Measurements from ENCODE around the gene METTL13.
A peak's percentile ranks its signal among the peaks of the same experiment; 100 is the strongest.

The METTL13 gene

DNA sequence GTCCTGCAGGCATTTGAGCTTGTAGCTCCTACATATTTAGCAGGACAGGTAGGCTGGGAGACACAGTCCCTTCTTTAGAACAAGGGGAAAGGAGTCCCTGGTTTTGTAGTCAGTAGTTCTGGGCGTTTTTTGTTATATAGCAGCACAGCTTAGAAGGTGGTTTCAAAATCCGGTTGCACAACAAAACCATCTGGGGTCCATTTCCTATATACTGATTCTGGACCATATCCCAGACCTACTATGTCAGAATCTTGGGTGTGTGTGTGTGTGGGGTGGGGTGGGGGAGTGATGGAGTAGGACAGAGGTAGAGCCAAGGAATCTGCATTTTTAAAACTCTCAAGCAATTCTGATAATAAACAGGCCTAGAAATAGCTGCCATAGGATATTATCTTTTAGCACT lies 21.6 kb downstream of the METTL13 start:
- in situ Hi-C loops (cut with MboI; ENCODE audit: low sequenced_read_pairs, unreplicated experiment), result loop anchor here (10.0 kb wide), 1 partner anchor 182 kb away; no protein-coding TSS in a partner anchor

GRCh38 chr1:171803461-171804022 lies 22.1 kb downstream of the METTL13 start:
- DNase-seq (ENCODE audit: low spot score), result no peak
- in situ Hi-C loops (cut with MboI; ENCODE audit: low sequenced_read_pairs, unreplicated experiment), result loop anchor here (10.0 kb wide), 1 partner anchor 181 kb away; no protein-coding TSS in a partner anchor
- TF ChIP-seq, protein P1, sequence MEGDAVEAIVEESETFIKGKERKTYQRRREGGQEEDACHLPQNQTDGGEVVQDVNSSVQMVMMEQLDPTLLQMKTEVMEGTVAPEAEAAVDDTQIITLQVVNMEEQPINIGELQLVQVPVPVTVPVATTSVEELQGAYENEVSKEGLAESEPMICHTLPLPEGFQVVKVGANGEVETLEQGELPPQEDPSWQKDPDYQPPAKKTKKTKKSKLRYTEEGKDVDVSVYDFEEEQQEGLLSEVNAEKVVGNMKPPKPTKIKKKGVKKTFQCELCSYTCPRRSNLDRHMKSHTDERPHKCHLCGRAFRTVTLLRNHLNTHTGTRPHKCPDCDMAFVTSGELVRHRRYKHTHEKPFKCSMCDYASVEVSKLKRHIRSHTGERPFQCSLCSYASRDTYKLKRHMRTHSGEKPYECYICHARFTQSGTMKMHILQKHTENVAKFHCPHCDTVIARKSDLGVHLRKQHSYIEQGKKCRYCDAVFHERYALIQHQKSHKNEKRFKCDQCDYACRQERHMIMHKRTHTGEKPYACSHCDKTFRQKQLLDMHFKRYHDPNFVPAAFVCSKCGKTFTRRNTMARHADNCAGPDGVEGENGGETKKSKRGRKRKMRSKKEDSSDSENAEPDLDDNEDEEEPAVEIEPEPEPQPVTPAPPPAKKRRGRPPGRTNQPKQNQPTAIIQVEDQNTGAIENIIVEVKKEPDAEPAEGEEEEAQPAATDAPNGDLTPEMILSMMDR (IDR thresholded peaks at IDR 0.05; ENCODE audit: borderline replicate concordance, control extremely low read depth, extremely low read depth, insufficient read depth, missing control alignments), result no peak

More for the DNA sequence above, 21.6 kb downstream of the METTL13 start:
- TF ChIP-seq, protein P1 (IDR thresholded peaks at IDR 0.05; ENCODE audit: borderline replicate concordance, control extremely low read depth, extremely low read depth, insufficient read depth, missing control alignments), result no peak
- no peak for DNase-seq (ENCODE audit: low spot score)

GRCh38 chr1:171805395-171806115 lies 24.1 kb downstream of the METTL13 start:
- TF ChIP-seq, protein P1 (IDR thresholded peaks at IDR 0.05; ENCODE audit: borderline replicate concordance, control extremely low read depth, extremely low read depth, insufficient read depth, missing control alignments), result no peak
- peak; percentile 40 for DNase-seq (ENCODE audit: low spot score)
- in situ Hi-C loops (cut with MboI; ENCODE audit: low sequenced_read_pairs, unreplicated experiment), result loop anchor here (10.0 kb wide), 1 partner anchor 179 kb away; no protein-coding TSS in a partner anchor

DNA sequence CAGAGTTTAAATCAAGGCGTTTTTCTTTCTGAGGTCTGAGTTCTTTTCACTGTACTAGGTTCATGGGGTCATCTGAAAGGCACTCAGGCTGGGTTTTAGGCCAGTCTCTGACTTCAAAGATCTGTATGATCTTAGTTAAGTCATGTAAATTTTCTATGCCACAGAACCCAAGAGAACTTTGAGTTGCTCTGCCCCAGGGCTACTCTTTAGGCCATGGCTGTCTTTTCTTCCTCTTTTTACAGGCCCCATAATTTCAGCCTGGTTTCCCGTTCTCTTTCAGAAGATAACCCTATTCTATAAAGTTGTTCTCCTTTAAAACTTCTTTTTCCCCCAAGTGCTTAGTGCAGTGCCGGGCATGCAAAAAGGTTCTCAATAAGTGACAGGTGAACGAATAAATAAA lies 26.1 kb downstream of the METTL13 start:
- TF ChIP-seq, protein P1 (IDR thresholded peaks at IDR 0.05; ENCODE audit: borderline replicate concordance, control extremely low read depth, extremely low read depth, insufficient read depth, missing control alignments), result no peak
- no peak for DNase-seq (ENCODE audit: low spot score)
- in situ Hi-C loops (cut with MboI; ENCODE audit: low sequenced_read_pairs, unreplicated experiment), result loop anchor here (10.0 kb wide), 1 partner anchor 177 kb away; no protein-coding TSS in a partner anchor

- no peak for DNase-seq (ENCODE audit: low spot score)
- in situ Hi-C loops (cut with MboI; ENCODE audit: low sequenced_read_pairs, unreplicated experiment), result loop anchor here (10.0 kb wide), 1 partner anchor 175 kb away; no protein-coding TSS in a partner anchor
- TF ChIP-seq, protein P1 (IDR thresholded peaks at IDR 0.05; ENCODE audit: borderline replicate concordance, control extremely low read depth, extremely low read depth, insufficient read depth, missing control alignments), result no peak
Measured at GRCh38 chr1:171809834-171810233, 28.4 kb downstream of the METTL13 start.

DNA sequence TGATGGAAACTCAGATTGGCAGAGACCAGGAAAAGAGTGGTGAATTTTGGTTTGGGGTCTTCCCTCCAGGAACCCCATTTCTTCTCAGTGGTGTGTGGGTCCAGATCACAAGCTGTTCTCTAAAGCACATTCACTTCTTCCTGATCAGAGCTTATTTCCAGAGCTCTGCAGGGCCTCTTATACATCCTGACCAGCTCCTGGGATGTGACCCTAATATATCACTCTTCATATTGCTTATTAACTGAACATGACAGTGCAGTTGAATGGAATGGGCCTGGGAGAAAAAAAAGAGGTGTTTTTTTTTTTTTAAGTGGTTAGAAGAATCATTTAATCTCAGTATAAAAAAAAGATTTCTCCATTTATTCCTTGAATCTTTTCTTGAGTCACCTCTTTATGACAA lies 30.2 kb downstream of the METTL13 start:
- DNase-seq (ENCODE audit: low spot score), result no peak
- TF ChIP-seq, protein P1 (IDR thresholded peaks at IDR 0.05; ENCODE audit: borderline replicate concordance, control extremely low read depth, extremely low read depth, insufficient read depth, missing control alignments), result no peak
- in situ Hi-C loops (cut with MboI; ENCODE audit: low sequenced_read_pairs, unreplicated experiment), result no loop called here
